Measurements from ENCODE around the gene PCBP3.

Gene PCBP3

GRCh38 chr21:45613396-45613795, 30.1 kb upstream of the PCBP3 start:
- Histone ChIP-seq H3K36me3 (ENCODE audit: insufficient read depth) (no peaks in the 10 kb centered on the region), H3K9ac (no peak overlapping the region), H3K4me2 (no peak overlapping the region), H2AFZ (ENCODE audit: low read depth) (no peak overlapping the region), H3K4me1 (ENCODE audit: low read depth, poor library complexity, severe bottlenecking) (no peaks in the 10 kb centered on the region), H3K27ac (no peak overlapping the region), H3K27me3 (ENCODE audit: insufficient read depth, low read depth) (peaks cover 55% of the 10 kb centered on the region), H4K20me1 (ENCODE audit: insufficient read depth) (no peaks in the 10 kb centered on the region), H3K4me3 (IDR thresholded peaks at IDR 0.05; ENCODE audit: insufficient read depth, low read depth, low read length) (no peak overlapping the region), H3K79me2 (ENCODE audit: insufficient read depth, low read depth) (no peaks in the 10 kb centered on the region)
- no peak for TF ChIP-seq CTCF (conservative IDR thresholded peaks at IDR 0.05; ENCODE audit: low read depth, low read length)

DNA sequence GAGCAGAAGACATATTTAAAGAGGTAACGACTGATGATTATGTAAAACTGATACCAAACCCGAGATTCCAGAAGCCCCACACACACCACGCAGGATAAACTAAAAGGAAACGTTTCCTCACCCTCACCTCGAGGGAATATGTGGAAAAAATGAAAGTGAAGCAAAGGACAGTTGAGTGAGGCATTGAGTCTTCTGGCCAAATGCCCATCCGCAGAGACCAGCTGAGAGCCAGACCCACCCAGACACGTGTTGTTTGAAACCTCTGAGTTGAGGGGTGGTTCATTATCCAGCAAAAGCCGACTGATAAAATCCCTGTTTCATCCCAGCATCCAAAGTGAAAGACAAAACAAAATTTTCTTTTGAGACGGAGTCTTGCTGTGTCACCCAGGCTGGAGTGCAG, 29.6 kb upstream of the PCBP3 start:
- H3K4me3 ChIP-seq (IDR thresholded peaks at IDR 0.05; ENCODE audit: insufficient read depth, low read depth, low read length): no peak overlapping the region
- H3K9ac ChIP-seq: no peak overlapping the region

DNA sequence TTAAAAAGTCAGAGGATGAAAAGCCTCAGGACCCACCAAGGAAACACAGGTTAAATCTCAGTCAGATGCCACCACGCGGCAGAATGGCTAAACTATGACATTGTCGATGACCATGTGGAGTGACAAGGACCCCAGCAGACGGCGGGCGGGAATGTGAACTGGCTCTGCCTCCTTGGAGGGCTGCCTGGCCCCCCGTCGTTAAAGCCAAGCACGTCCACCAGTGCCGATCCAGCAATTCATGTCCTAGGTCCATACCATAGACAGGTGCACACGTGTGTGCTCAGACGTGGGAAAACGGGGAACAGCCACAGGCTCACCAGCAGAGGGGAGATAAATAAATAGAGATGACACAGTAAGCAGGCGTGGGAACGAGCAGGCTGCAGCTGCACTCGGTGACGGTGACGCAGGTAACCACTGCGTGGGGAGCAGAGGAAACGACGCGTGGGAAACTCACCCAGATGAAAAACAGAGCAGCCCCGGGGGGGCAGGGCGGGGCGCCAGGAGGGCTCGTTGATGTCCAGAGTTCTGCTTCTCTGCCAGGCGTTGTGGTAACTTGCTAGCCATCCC, 28.3 kb upstream of the PCBP3 start:
- no peaks in the 10 kb centered on the region for H3K36me3 ChIP-seq (ENCODE audit: insufficient read depth)
- H4K20me1 ChIP-seq (ENCODE audit: insufficient read depth): no peaks in the 10 kb centered on the region
- TF ChIP-seq CTCF (conservative IDR thresholded peaks at IDR 0.05; ENCODE audit: low read depth, low read length): no peak
- no peaks in the 10 kb centered on the region for H3K4me1 ChIP-seq (ENCODE audit: low read depth, poor library complexity, severe bottlenecking)
- H3K4me3 ChIP-seq (IDR thresholded peaks at IDR 0.05; ENCODE audit: insufficient read depth, low read depth, low read length): no peak overlapping the region
- peaks cover 70% of the 10 kb centered on the region for H3K27me3 ChIP-seq (ENCODE audit: insufficient read depth, low read depth)
- no peak overlapping the region for H3K27ac ChIP-seq
- no peak overlapping the region for H3K9ac ChIP-seq
- no peaks in the 10 kb centered on the region for H3K79me2 ChIP-seq (ENCODE audit: insufficient read depth, low read depth)
- no peak overlapping the region for H3K4me2 ChIP-seq
- no peak overlapping the region for H2AFZ ChIP-seq (ENCODE audit: low read depth)

More for the DNA sequence above, 29.6 kb upstream of the PCBP3 start:
- Histone ChIP-seq H3K27me3 (ENCODE audit: insufficient read depth, low read depth) (peaks cover 60% of the 10 kb centered on the region), H3K4me1 (ENCODE audit: low read depth, poor library complexity, severe bottlenecking) (no peaks in the 10 kb centered on the region), H2AFZ (ENCODE audit: low read depth) (no peak overlapping the region), H3K36me3 (ENCODE audit: insufficient read depth) (no peaks in the 10 kb centered on the region), H4K20me1 (ENCODE audit: insufficient read depth) (no peaks in the 10 kb centered on the region), H3K4me2 (no peak overlapping the region), H3K79me2 (ENCODE audit: insufficient read depth, low read depth) (no peaks in the 10 kb centered on the region), H3K27ac (no peak overlapping the region)
- TF ChIP-seq CTCF (conservative IDR thresholded peaks at IDR 0.05; ENCODE audit: low read depth, low read length): no peak

DNA sequence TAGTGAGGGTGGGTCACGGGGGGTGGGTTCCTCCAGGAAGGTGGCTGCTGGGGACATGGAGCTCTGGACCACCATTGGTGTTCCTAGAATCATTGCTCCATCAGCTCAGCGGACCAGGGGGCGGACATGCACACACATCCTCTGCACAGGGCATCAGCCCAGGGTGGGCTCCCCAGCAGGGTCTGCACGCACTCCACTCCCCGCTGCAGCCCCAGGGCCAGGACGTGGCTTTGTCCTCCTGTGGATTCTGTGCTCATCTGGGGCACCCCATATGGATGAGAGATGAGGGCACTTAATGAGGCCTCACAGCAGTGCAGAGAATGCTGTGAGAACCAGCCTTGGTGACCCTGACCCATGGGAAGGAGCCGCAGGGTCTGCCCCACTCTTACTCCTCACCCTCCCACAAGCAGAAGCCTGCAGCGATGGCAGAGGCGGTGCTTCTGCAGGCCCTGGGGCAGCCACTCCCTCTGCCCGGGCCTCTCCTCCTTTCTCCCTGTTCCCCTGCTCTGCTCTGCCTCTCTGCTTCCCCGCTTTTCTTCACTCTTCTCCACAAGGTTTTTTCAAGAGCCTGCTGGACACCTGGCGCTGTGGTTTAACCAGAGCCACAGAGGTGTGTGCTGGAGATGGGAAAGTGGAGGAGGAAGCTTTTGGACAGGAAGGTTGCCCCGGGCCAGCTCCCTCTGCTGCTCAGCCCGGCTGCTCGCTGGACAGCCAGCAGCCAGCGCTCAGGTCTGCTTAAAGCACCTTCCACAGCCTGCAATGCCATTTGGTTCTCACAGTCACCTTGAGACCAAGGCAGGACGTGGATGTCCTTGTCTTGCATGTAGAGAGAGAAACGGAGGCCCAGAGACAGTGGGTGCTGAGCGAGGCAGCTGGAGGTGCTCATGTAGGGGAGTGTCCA, 26.3 kb upstream of the PCBP3 start:
- no peak for TF ChIP-seq CTCF (conservative IDR thresholded peaks at IDR 0.05; ENCODE audit: low read depth, low read length)
- Histone ChIP-seq H3K36me3 (ENCODE audit: insufficient read depth) (no peaks in the 10 kb centered on the region), H3K4me2 (no peak overlapping the region), H3K27me3 (ENCODE audit: insufficient read depth, low read depth) (peaks cover 68% of the 10 kb centered on the region), H3K79me2 (ENCODE audit: insufficient read depth, low read depth) (no peaks in the 10 kb centered on the region), H3K4me3 (IDR thresholded peaks at IDR 0.05; ENCODE audit: insufficient read depth, low read depth, low read length) (no peak overlapping the region), H3K27ac (no peak overlapping the region), H2AFZ (ENCODE audit: low read depth) (no peak overlapping the region), H3K9ac (no peak overlapping the region), H4K20me1 (ENCODE audit: insufficient read depth) (no peaks in the 10 kb centered on the region), H3K4me1 (ENCODE audit: low read depth, poor library complexity, severe bottlenecking) (no peaks in the 10 kb centered on the region)
